PC-3 (cell line): ENCODE data around the gene HTR4. TPM values are rescaled to one million over a fixed set of nuclear protein-coding genes. Genes with fewer than 3 reads are reported as not detected.

ENCODE experiments used
- ATAC-seq: fragments of 200-7000 bp; cut with Tn5 transposase; 2 replicates; pipeline ENCODE4 v1.9.1; 2020; ENCODE audit warnings: mild to moderate bottlenecking, moderate library complexity
- BruUV-seq: library from RNA; stranded (reverse); fragments of 400-500 nt; replicated peaks from 2 replicates; lab custom pipeline; 2021; lab: Mats Ljungman, UMichigan
- CTCF ChIA-PET: fragments of 300-600 bp; sonication (Branson Sonifier 250); formaldehyde crosslinking; loops from one replicate; lab custom pipeline; 2022; ENCODE audit warnings: antibody characterized with exemption; lab: Charles Lee
- POLR2A ChIA-PET: fragments of 300-600 bp; sonication (Branson Sonifier 250); formaldehyde crosslinking; loops from one replicate; lab custom pipeline; 2022; ENCODE audit warnings: antibody characterized with exemption; ENCODE audit not compliant: unreplicated experiment; lab: Charles Lee
- DNase-seq: peaks from one replicate; pipeline ENCODE4 v3.0.0-alpha.2; 2015
- H2AFZ ChIP-seq: fragments of 300-600 bp; sonication (generic); 2 replicates; pipeline ENCODE4 v1.6.0; 2016; ENCODE audit warnings: antibody characterized with exemption, low read length
- H3F3A ChIP-seq: fragments of 300-600 bp; sonication (generic); one replicate; pipeline ENCODE4 v1.6.0; 2017; ENCODE audit warnings: antibody characterized with exemption, low read length, control low read depth, mild to moderate bottlenecking; ENCODE audit not compliant: unreplicated experiment
- H3K27ac ChIP-seq: fragments of 300-600 bp; sonication (generic); 2 replicates; pipeline ENCODE4 v1.5.1; 2016; ENCODE audit warnings: mild to moderate bottlenecking, low read length
- H3K27me3 ChIP-seq: fragments of 300-600 bp; sonication (generic); 2 replicates; pipeline ENCODE4 v1.6.1; 2016; ENCODE audit warnings: low read length, mixed read lengths
- H3K36me3 ChIP-seq: fragments of 300-600 bp; sonication (generic); 2 replicates; pipeline ENCODE4 v1.6.1; 2016; ENCODE audit warnings: low read depth, mixed run types, low read length, mixed read lengths
- H3K4me1 ChIP-seq: fragments of 300-600 bp; sonication (generic); 2 replicates; pipeline ENCODE4 v1.5.1; 2016; ENCODE audit warnings: low read length; ENCODE audit not compliant: insufficient read depth
- H3K4me2 ChIP-seq: fragments of 300-600 bp; sonication (generic); 2 replicates; pipeline ENCODE4 v1.6.0; 2016; ENCODE audit warnings: low read length
- H3K4me3 ChIP-seq: fragments of 300-600 bp; sonication (generic); 2 replicates; pipeline ENCODE4 v1.5.1; 2016; ENCODE audit warnings: mild to moderate bottlenecking, low read length, mixed read lengths
- H3K79me2 ChIP-seq: fragments of 300-600 bp; sonication (generic); 2 replicates; pipeline ENCODE4 v1.6.1; 2017; ENCODE audit warnings: low read length, mixed read lengths
- H3K9ac ChIP-seq: fragments of 300-600 bp; sonication (generic); 2 replicates; pipeline ENCODE4 v1.6.0; 2016; ENCODE audit warnings: mild to moderate bottlenecking, low read length
- H3K9me2 ChIP-seq: fragments of 300-600 bp; sonication (generic); replicated peaks from 2 replicates; pipeline ENCODE4 v1.6.1; 2016; ENCODE audit warnings: mixed run types, low read length, mixed read lengths
- H3K9me3 ChIP-seq: fragments of 300-600 bp; sonication (generic); 2 replicates; pipeline ENCODE4 v1.6.1; 2016; ENCODE audit warnings: low read length, mixed read lengths
- H4K20me1 ChIP-seq: fragments of 300-600 bp; sonication (generic); 2 replicates; pipeline ENCODE4 v1.6.1; 2016; ENCODE audit warnings: low read length, mixed read lengths
- CTCF ChIP-seq: fragments of 300-600 bp; sonication (generic); conservative IDR thresholded peaks from 2 replicates; pipeline ENCODE4 v1.5.1; 2017; ENCODE audit warnings: antibody characterized with exemption, low read depth, mild to moderate bottlenecking, low read length
- EZH2 ChIP-seq: fragments of 300-600 bp; sonication (generic); IDR thresholded peaks from one replicate; pipeline ENCODE4 v1.6.1; 2017; ENCODE audit warnings: antibody characterized with exemption, mild to moderate bottlenecking, low read length; ENCODE audit not compliant: unreplicated experiment
- EZH2phosphoT487 ChIP-seq: fragments of 300-600 bp; sonication (generic); IDR thresholded peaks from 2 replicates; pipeline ENCODE4 v1.6.1; 2018; ENCODE audit warnings: mild to moderate bottlenecking, antibody characterized with exemption, low read length, borderline replicate concordance
- intact Hi-C: fragments of 100-400 bp; cut with micrococcal nuclease; formaldehyde crosslinking; loops from 2 replicates; pipeline ENCODE4 v1.9.0; 2023
- total RNA-seq: library from RNA; depleted of rRNA; stranded (reverse); fragments of >200 nt; gene quantifications from 2 replicates; pipeline ENCODE4 v1.2.3, GENCODE V29; 2014

HTR4 gene
- total RNA-seq, 1 experiment from 2014 or later = not detected

- no peak overlapping the region for H3K27ac ChIP-seq
- POLR2A ChIA-PET = no interaction called here
Measured at GRCh38 chr5:148595697-148596096, 58.6 kb downstream of the HTR4 start.

GRCh38 chr5:148586796-148587195 lies 67.5 kb downstream of the HTR4 start:
- ChIA-PET POLR2A (no interaction called here), CTCF (interaction anchor here (1.0 kb wide), 1 partner anchor 144 kb away, joined by 3 read pairs; no protein-coding TSS in a partner anchor)
- Histone ChIP-seq H3K79me2 (no peaks in the 10 kb centered on the region), H3K27ac (no peak overlapping the region), H2AFZ (no peak overlapping the region), H3K9me3 (no peaks in the 10 kb centered on the region), H3K9ac (no peak overlapping the region), H3K4me2 (no peak overlapping the region), H3K36me3 (no peaks in the 10 kb centered on the region), H4K20me1 (no peaks in the 10 kb centered on the region), H3K4me3 (no peak overlapping the region), H3K9me2 (no peaks in the 10 kb centered on the region), H3K4me1 (no peaks in the 10 kb centered on the region), H3K27me3 (peaks cover 50% of the 10 kb centered on the region), H3F3A (no peaks in the 10 kb centered on the region)
- DNase-seq = no peak
- BruUV-seq = no TSS peak
- no peak for ATAC-seq
- no peak for TF ChIP-seq EZH2
- TF ChIP-seq CTCF = no peak
- TF ChIP-seq EZH2phosphoT487 = no peak
- intact Hi-C loops = no loop called here

More at GRCh38 chr5:148595697-148596096, 58.6 kb downstream of the HTR4 start:
- Histone ChIP-seq H3K79me2 (no peaks in the 10 kb centered on the region), H3K4me3 (no peak overlapping the region), H3K4me2 (no peak overlapping the region), H3K36me3 (no peaks in the 10 kb centered on the region), H3K27me3 (peaks cover 45% of the 10 kb centered on the region), H3K4me1 (peaks cover 5% of the 10 kb centered on the region), H3F3A (no peaks in the 10 kb centered on the region), H3K9me3 (peaks cover 6% of the 10 kb centered on the region), H4K20me1 (no peaks in the 10 kb centered on the region), H2AFZ (no peak overlapping the region), H3K9ac (no peak overlapping the region), H3K9me2 (no peaks in the 10 kb centered on the region)
- TF ChIP-seq CTCF = no peak
- no peak for TF ChIP-seq EZH2phosphoT487
- no peak for TF ChIP-seq EZH2
- ATAC-seq = no peak
- CTCF ChIA-PET = no interaction called here
- DNase-seq = peak; percentile 52
- intact Hi-C loops = no loop called here
- no TSS peak for BruUV-seq

- POLR2A ChIA-PET = no interaction called here
- H3K4me1 ChIP-seq = no peaks in the 10 kb centered on the region
- H3K4me2 ChIP-seq = no peak overlapping the region
- H3K9me2 ChIP-seq = no peaks in the 10 kb centered on the region
- no peak overlapping the region for H2AFZ ChIP-seq
- H3K9ac ChIP-seq = no peak overlapping the region
- no peaks in the 10 kb centered on the region for H3F3A ChIP-seq
- intact Hi-C loops = no loop called here
- H4K20me1 ChIP-seq = no peaks in the 10 kb centered on the region
- no peaks in the 10 kb centered on the region for H3K36me3 ChIP-seq
- H3K4me3 ChIP-seq = no peak overlapping the region
- no peaks in the 10 kb centered on the region for H3K79me2 ChIP-seq
- BruUV-seq = no TSS peak
- H3K27ac ChIP-seq = no peak overlapping the region
- CTCF ChIA-PET = interaction anchor here (1.0 kb wide), 1 partner anchor 145 kb away, joined by 3 read pairs; no protein-coding TSS in a partner anchor
- peaks cover 50% of the 10 kb centered on the region for H3K27me3 ChIP-seq
- no peak for TF ChIP-seq EZH2phosphoT487
- peak; percentile 49 for TF ChIP-seq CTCF
- peak; percentile 59; the same call in 1 of the 2 replicates for ATAC-seq
- DNase-seq = peak; percentile 24
- H3K9me3 ChIP-seq = no peaks in the 10 kb centered on the region
Measured at GRCh38 chr5:148585988-148586387, 68.3 kb downstream of the HTR4 start.
